ENCODE data around the gene RGR. TPM values are rescaled to one million over a fixed set of nuclear protein-coding genes. Genes with fewer than 3 reads are reported as not detected.

RGR gene
- total and polyA plus RNA-seq, 4 donors: 0.05 to 0.65 (median 0.31) TPM; not detected in 1

DNA sequence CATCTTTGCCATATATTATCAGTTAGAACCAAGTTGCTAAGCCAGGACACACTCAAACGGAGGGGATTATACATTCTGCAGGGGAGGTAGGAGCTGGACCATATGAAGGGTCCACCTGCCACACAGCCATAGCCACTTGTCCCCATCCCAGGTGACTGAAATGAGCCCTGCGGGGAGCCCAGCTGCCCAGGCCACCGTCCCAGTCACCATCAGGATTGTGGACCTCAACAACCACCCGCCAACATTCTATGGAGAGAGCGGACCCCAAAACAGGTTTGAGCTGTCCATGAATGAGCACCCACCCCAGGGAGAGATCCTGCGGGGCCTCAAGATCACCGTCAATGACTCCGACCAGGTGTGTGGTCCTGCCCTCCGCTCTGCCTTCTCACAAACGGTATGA lies 36.8 kb upstream of the RGR start:
- DNase-seq: no peak
- Histone ChIP-seq H3K27me3 (ENCODE audit: control insufficient read depth in 3 of 3, insufficient read depth in 3 of 3, low read length in 2 of 3) (peaks cover 0 to 6% (median 0%) of the 10 kb centered on the region in 3 donors), H3K36me3 (ENCODE audit: control insufficient read depth in 4 of 4, insufficient read depth in 4 of 4, low read length in 4 of 4) (no peaks in the 10 kb centered on the region), H3K4me1 (ENCODE audit: control insufficient read depth in 5 of 5, insufficient read depth in 5 of 5, low read length in 5 of 5) (no peaks in the 10 kb centered on the region), H3K4me3 (no peak overlapping the region), H3K9ac (ENCODE audit: insufficient read depth in 1 of 2, low read length in 2 of 2) (no peak overlapping the region), H3K27ac (ENCODE audit: low read depth in 1 of 2, low read length in 1 of 2) (no peak overlapping the region), H3K9me3 (ENCODE audit: control insufficient read depth in 4 of 4, insufficient read depth in 3 of 4, low read length in 3 of 4) (peaks cover 0 to 2% (median 0%) of the 10 kb centered on the region in 4 donors)
- WGBS, 2 donors: 87 to 88% methylated on average over 10 of the region's 10 CpGs
- TF ChIP-seq, protein P1, sequence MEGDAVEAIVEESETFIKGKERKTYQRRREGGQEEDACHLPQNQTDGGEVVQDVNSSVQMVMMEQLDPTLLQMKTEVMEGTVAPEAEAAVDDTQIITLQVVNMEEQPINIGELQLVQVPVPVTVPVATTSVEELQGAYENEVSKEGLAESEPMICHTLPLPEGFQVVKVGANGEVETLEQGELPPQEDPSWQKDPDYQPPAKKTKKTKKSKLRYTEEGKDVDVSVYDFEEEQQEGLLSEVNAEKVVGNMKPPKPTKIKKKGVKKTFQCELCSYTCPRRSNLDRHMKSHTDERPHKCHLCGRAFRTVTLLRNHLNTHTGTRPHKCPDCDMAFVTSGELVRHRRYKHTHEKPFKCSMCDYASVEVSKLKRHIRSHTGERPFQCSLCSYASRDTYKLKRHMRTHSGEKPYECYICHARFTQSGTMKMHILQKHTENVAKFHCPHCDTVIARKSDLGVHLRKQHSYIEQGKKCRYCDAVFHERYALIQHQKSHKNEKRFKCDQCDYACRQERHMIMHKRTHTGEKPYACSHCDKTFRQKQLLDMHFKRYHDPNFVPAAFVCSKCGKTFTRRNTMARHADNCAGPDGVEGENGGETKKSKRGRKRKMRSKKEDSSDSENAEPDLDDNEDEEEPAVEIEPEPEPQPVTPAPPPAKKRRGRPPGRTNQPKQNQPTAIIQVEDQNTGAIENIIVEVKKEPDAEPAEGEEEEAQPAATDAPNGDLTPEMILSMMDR (IDR thresholded peaks at IDR 0.05; ENCODE audit: control extremely low read depth, extremely low read depth): no peak
- ATAC-seq (ENCODE audit: insufficient read depth, low FRiP score): no peak

DNA sequence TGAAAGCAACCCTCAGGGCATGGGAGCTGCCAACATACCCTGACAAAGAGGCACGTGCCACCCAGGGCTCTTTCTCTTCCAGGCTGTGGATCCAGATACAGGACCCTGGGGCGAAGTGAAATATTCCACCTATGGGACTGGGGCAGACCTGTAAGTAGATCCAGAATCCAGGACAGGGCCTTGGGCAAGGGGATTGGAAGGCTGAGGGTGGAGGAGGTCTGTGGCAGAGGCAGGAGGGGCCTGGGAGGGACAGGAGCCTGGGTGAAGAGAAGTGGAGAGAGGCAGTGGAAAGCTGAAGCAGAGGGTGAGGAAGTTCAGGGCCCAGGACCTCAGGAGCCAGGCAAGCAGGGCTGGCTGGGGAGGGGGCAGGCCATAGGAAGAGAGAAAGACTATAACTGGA lies 33.3 kb upstream of the RGR start:
- Histone ChIP-seq H3K9ac (ENCODE audit: insufficient read depth in 1 of 2, low read length in 2 of 2) (no peak overlapping the region), H3K27me3 (ENCODE audit: control insufficient read depth in 3 of 3, insufficient read depth in 3 of 3, low read length in 2 of 3) (peaks cover 0 to 4% (median 0%) of the 10 kb centered on the region in 3 donors), H3K36me3 (ENCODE audit: control insufficient read depth in 4 of 4, insufficient read depth in 4 of 4, low read length in 4 of 4) (no peaks in the 10 kb centered on the region), H3K9me3 (ENCODE audit: control insufficient read depth in 4 of 4, insufficient read depth in 3 of 4, low read length in 3 of 4) (peaks cover 0 to 2% (median 0%) of the 10 kb centered on the region in 4 donors), H3K4me1 (ENCODE audit: control insufficient read depth in 5 of 5, insufficient read depth in 5 of 5, low read length in 5 of 5) (no peaks in the 10 kb centered on the region), H3K4me3 (no peak overlapping the region), H3K27ac (ENCODE audit: low read depth in 1 of 2, low read length in 1 of 2) (no peak overlapping the region)
- no peak for ATAC-seq (ENCODE audit: insufficient read depth, low FRiP score)
- WGBS, 2 donors: 76 to 92% methylated on average over 2 of the region's 2 CpGs
- TF ChIP-seq, protein P1 (IDR thresholded peaks at IDR 0.05; ENCODE audit: control extremely low read depth, extremely low read depth): no peak
- no peak for DNase-seq

DNA sequence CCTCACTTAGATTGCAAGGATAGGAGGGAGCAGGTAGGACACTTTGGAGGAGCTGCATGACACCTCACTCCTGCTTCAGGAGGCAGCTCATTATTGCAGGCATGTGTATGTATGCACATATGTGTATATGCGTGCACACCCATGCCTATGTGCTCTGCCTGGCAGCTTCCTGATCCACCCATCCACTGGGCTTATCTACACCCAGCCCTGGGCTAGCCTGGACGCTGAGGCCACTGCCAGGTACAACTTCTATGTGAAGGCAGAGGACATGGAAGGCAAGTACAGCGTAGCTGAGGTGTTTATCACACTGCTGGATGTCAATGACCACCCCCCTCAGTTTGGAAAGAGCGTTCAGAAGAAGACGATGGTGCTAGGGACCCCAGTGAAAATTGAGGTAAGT lies 32.8 kb upstream of the RGR start:
- H3K36me3 ChIP-seq (ENCODE audit: control insufficient read depth in 4 of 4, insufficient read depth in 4 of 4, low read length in 4 of 4): no peaks in the 10 kb centered on the region
- TF ChIP-seq, protein P1 (IDR thresholded peaks at IDR 0.05; ENCODE audit: control extremely low read depth, extremely low read depth): no peak
- H3K4me3 ChIP-seq: no peak overlapping the region
- 80 to 82% methylated on average over 5 of the region's 5 CpGs for WGBS, 2 donors
- H3K9ac ChIP-seq (ENCODE audit: insufficient read depth in 1 of 2, low read length in 2 of 2): no peak overlapping the region
- ATAC-seq (ENCODE audit: insufficient read depth, low FRiP score) (no peak), DNase-seq (no peak)
- H3K4me1 ChIP-seq (ENCODE audit: control insufficient read depth in 5 of 5, insufficient read depth in 5 of 5, low read length in 5 of 5): no peaks in the 10 kb centered on the region
- peaks cover 0 to 2% (median 0%) of the 10 kb centered on the region in 4 donors for H3K9me3 ChIP-seq (ENCODE audit: control insufficient read depth in 4 of 4, insufficient read depth in 3 of 4, low read length in 3 of 4)
- peaks cover 0 to 4% (median 0%) of the 10 kb centered on the region in 3 donors for H3K27me3 ChIP-seq (ENCODE audit: control insufficient read depth in 3 of 3, insufficient read depth in 3 of 3, low read length in 2 of 3)
- H3K27ac ChIP-seq (ENCODE audit: low read depth in 1 of 2, low read length in 1 of 2): no peak overlapping the region

DNA sequence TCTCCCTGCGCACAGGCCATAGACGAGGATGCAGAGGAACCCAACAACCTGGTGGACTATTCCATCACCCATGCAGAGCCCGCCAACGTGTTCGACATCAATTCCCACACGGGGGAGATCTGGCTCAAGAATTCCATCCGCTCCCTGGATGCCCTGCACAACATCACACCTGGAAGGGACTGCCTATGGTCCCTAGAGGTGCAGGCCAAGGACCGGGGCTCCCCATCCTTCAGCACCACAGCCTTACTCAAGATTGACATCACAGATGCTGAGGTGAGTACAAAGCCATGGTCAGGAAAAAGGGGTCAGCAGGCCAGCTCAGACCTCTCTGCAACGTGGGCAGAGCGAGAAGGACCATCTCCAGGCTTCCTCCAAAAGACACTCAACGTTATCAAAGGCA lies 31.8 kb upstream of the RGR start:
- Histone ChIP-seq H3K4me3 (no peak overlapping the region), H3K36me3 (ENCODE audit: control insufficient read depth in 4 of 4, insufficient read depth in 4 of 4, low read length in 4 of 4) (no peaks in the 10 kb centered on the region), H3K27me3 (ENCODE audit: control insufficient read depth in 3 of 3, insufficient read depth in 3 of 3, low read length in 2 of 3) (peaks cover 0 to 4% (median 0%) of the 10 kb centered on the region in 3 donors), H3K9ac (ENCODE audit: insufficient read depth in 1 of 2, low read length in 2 of 2) (no peak overlapping the region), H3K4me1 (ENCODE audit: control insufficient read depth in 5 of 5, insufficient read depth in 5 of 5, low read length in 5 of 5) (no peaks in the 10 kb centered on the region), H3K9me3 (ENCODE audit: control insufficient read depth in 4 of 4, insufficient read depth in 3 of 4, low read length in 3 of 4) (peaks cover 0 to under 1% (median 0%) of the 10 kb centered on the region in 4 donors), H3K27ac (ENCODE audit: low read depth in 1 of 2, low read length in 1 of 2) (no peak overlapping the region)
- no peak for ATAC-seq (ENCODE audit: insufficient read depth, low FRiP score)
- DNase-seq: no peak
- WGBS, 2 donors: 91 to 92% methylated on average over 11 of the region's 11 CpGs
- TF ChIP-seq, protein P1 (IDR thresholded peaks at IDR 0.05; ENCODE audit: control extremely low read depth, extremely low read depth): no peak
